ENCODE data around the gene PRAMEF14.
"Not testable (repeated sequence)": the region's sequence is repeated elsewhere in the genome, so short reads cannot be mapped to it uniquely, and the experiment has no call there.

The PRAMEF14 gene

GRCh38 chr1:13347034-13347433 is at the start of gene PRAMEF14:
Gene PRAMEF14 (minus strand): TSS chr1:13347134. CDS start chr1:13345314, 1,820 bp downstream.
- DNase-seq: not testable (repeated sequence)

- DNase-seq: not testable (repeated sequence)
Measured at GRCh38 chr1:13395311-13395710, 48.4 kb upstream of the PRAMEF14 start.

GRCh38 chr1:13394761-13395160 is 47.8 kb upstream of the PRAMEF14 start:
- not testable (repeated sequence) for DNase-seq

- DNase-seq: not testable (repeated sequence)
Measured at GRCh38 chr1:13393004-13393403, 46.1 kb upstream of the PRAMEF14 start.

- DNase-seq: not testable (repeated sequence)
Measured at GRCh38 chr1:13389332-13389731, 42.4 kb upstream of the PRAMEF14 start, which contains the start of gene PRAMEF17. Gene PRAMEF17 (plus strand): TSS chr1:13389632. CDS start chr1:13389658, 26 bp downstream.

GRCh38 chr1:13380380-13380779 is 33.4 kb upstream of the PRAMEF14 start:
- DNase-seq: not testable (repeated sequence)

GRCh38 chr1:13378983-13379382 is 32.0 kb upstream of the PRAMEF14 start:
- DNase-seq: not testable (repeated sequence)

GRCh38 chr1:13368544-13368943 is 21.6 kb upstream of the PRAMEF14 start:
- DNase-seq: peak; percentile 37 to 52 (median 49)

GRCh38 chr1:13366536-13366935 is 19.6 kb upstream of the PRAMEF14 start:
- not testable (repeated sequence) for DNase-seq

GRCh38 chr1:13364928-13365327 is 18.0 kb upstream of the PRAMEF14 start:
- DNase-seq: not testable (repeated sequence)

- DNase-seq: not testable (repeated sequence)
Measured at GRCh38 chr1:13362364-13362763, 15.4 kb upstream of the PRAMEF14 start.

- peak; percentile 61 to 80 (median 76) for DNase-seq
Measured at GRCh38 chr1:13356774-13357173, 9.8 kb upstream of the PRAMEF14 start.

GRCh38 chr1:13354475-13354874 is 7.5 kb upstream of the PRAMEF14 start:
- DNase-seq: not testable (repeated sequence)

- peak in 1 of 3 donors; percentile 2 for DNase-seq
Measured at GRCh38 chr1:13353476-13353875, 6.5 kb upstream of the PRAMEF14 start.

- DNase-seq: not testable (repeated sequence)
Measured at GRCh38 chr1:13342496-13342895, 4.4 kb downstream of the PRAMEF14 start.

- DNase-seq: not testable (repeated sequence)
Measured at GRCh38 chr1:13315281-13315680, 31.7 kb downstream of the PRAMEF14 start, which contains the start of gene PRAMEF15. Gene PRAMEF15 (plus strand): TSS chr1:13315581. CDS start chr1:13318408, 2,827 bp downstream.

GRCh38 chr1:13303239-13303638 is 43.7 kb downstream of the PRAMEF14 start, which contains the start of gene PRAMEF33:
Gene PRAMEF33 (plus strand): TSS chr1:13303539. CDS start chr1:13305955, 2,416 bp downstream.
- not testable (repeated sequence) for DNase-seq

GRCh38 chr1:13302197-13302596 is 44.7 kb downstream of the PRAMEF14 start:
- not testable (repeated sequence) for DNase-seq

- DNase-seq: not testable (repeated sequence)
Measured at GRCh38 chr1:13298699-13299098, 48.2 kb downstream of the PRAMEF14 start.

GRCh38 chr1:13297216-13297931 is 49.6 kb downstream of the PRAMEF14 start:
- not testable (repeated sequence) for DNase-seq

All from suppressor macrophage treated with lipopolysaccharide for 1 hour (primary cell).